IMR-90 (cell line): ENCODE results near the gene PLA2G2F. TPM values are rescaled to one million over a fixed set of nuclear protein-coding genes. Genes with fewer than 3 reads are reported as not detected.

Experiments used
- ATAC-seq: fragments of 200-7000 bp; cut with Tn5 transposase; 2 replicates; pipeline ENCODE4 v1.9.1; 2020; ENCODE audit warnings: low read depth, mild to moderate bottlenecking, moderate library complexity
- BruUV-seq: library from RNA; stranded (reverse); fragments of 400-500 nt; replicated peaks from 2 replicates; lab custom pipeline; 2021; lab: Mats Ljungman, UMichigan
- CTCF ChIA-PET: fragments of 300-600 bp; formaldehyde crosslinking; extraction: SDS; loops from one replicate; lab custom pipeline; 2021; ENCODE audit warnings: antibody characterized with exemption; lab: Yijun Ruan, JAX
- POLR2A ChIA-PET: fragments of 300-600 bp; sonication (Branson Sonifier 250); formaldehyde crosslinking; loops from one replicate; lab custom pipeline; 2022; ENCODE audit warnings: antibody characterized with exemption; ENCODE audit not compliant: unreplicated experiment; lab: Charles Lee
- DNase-seq: peaks from one replicate; pipeline ENCODE4 v3.0.0; 2013
- H2AFZ ChIP-seq: replicated peaks from 2 replicates; pipeline ENCODE3; 2013; ENCODE audit warnings: low read length, mild to moderate bottlenecking; ENCODE audit not compliant: poor library complexity
- H2AK5ac ChIP-seq: 2 replicates; pipeline ENCODE4 v1.6.1; 2013; ENCODE audit warnings: low read depth, low read length, inconsistent platforms
- H2AK9ac ChIP-seq: replicated peaks from 2 replicates; pipeline ENCODE3; 2013; ENCODE audit warnings: mild to moderate bottlenecking, low read depth, low read length, moderate library complexity; ENCODE audit not compliant: poor library complexity
- H2BK120ac ChIP-seq: 2 replicates; pipeline ENCODE4 v1.6.1; 2013; ENCODE audit warnings: low read depth, low read length, inconsistent platforms
- H2BK15ac ChIP-seq: 3 replicates; pipeline ENCODE4 v1.6.1; 2013; ENCODE audit warnings: low read depth, low read length, inconsistent platforms
- H2BK20ac ChIP-seq: 2 replicates; pipeline ENCODE4 v1.6.1; 2013; ENCODE audit warnings: low read depth, mild to moderate bottlenecking, inconsistent platforms, low read length, moderate library complexity
- H2BK5ac ChIP-seq: 2 replicates; pipeline ENCODE4 v1.6.1; 2013; ENCODE audit warnings: mild to moderate bottlenecking, low read depth, low read length, inconsistent platforms; ENCODE audit not compliant: poor library complexity, severe bottlenecking
- H3K14ac ChIP-seq: replicated peaks from 2 replicates; pipeline ENCODE4 v1.6.1; 2013; ENCODE audit warnings: low read depth, low read length, inconsistent platforms
- H3K18ac ChIP-seq: 2 replicates; pipeline ENCODE4 v1.6.1; 2013; ENCODE audit warnings: low read depth, low read length, control low read depth
- H3K23ac ChIP-seq: 2 replicates; pipeline ENCODE4 v1.6.1; 2013; ENCODE audit warnings: low read depth, low read length, inconsistent platforms
- H3K27ac ChIP-seq: 2 replicates; pipeline ENCODE4 v1.5.1; 2013; ENCODE audit warnings: mild to moderate bottlenecking, control low read depth, low read length; ENCODE audit not compliant: insufficient read depth
- H3K27me3 ChIP-seq: 2 replicates; pipeline ENCODE4 v1.6.1; 2013; ENCODE audit warnings: low read length; ENCODE audit not compliant: control insufficient read depth, insufficient read depth
- H3K36me3 ChIP-seq: 2 replicates; pipeline ENCODE4 v1.6.1; 2013; ENCODE audit warnings: low read length, mixed read lengths; ENCODE audit not compliant: control insufficient read depth, insufficient read depth
- H3K4ac ChIP-seq: 2 replicates; pipeline ENCODE4 v1.6.1; 2013; ENCODE audit warnings: low read depth, low read length, inconsistent platforms
- H3K4me1 ChIP-seq: 2 replicates; pipeline ENCODE4 v1.6.1; 2013; ENCODE audit warnings: low read length, mixed read lengths; ENCODE audit not compliant: control insufficient read depth, insufficient read depth
- H3K4me2 ChIP-seq: 2 replicates; pipeline ENCODE4 v1.6.1; 2013; ENCODE audit warnings: low read depth, mild to moderate bottlenecking, control low read depth, low read length, moderate library complexity
- H3K4me3 ChIP-seq: 2 replicates; pipeline ENCODE4 v1.5.1; 2013; ENCODE audit warnings: low read depth, mild to moderate bottlenecking, control low read depth, low read length, moderate library complexity; ENCODE audit not compliant: insufficient read depth
- H3K56ac ChIP-seq: 2 replicates; pipeline ENCODE4 v1.6.1; 2013; ENCODE audit warnings: low read length, inconsistent platforms; ENCODE audit not compliant: insufficient read depth; ENCODE audit errors: extremely low read depth
- H3K79me1 ChIP-seq, 2 experiments: 2 replicates each; pipeline ENCODE4 v1.6.1; 2013; ENCODE audit warnings: low read length in 2 of 2, inconsistent platforms in 1 of 2, low read depth in 1 of 2
- H3K9ac ChIP-seq: 2 replicates; pipeline ENCODE4 v1.6.1; 2013; ENCODE audit warnings: low read depth, low read length, control low read depth
- H3K9me1 ChIP-seq: 2 replicates; pipeline ENCODE4 v1.6.1; 2013; ENCODE audit warnings: low read length, inconsistent platforms; ENCODE audit not compliant: insufficient read depth
- H3K9me3 ChIP-seq: 2 replicates; pipeline ENCODE4 v1.6.1; 2013; ENCODE audit warnings: low read length; ENCODE audit not compliant: control insufficient read depth, insufficient read depth
- H4K20me1 ChIP-seq: 2 replicates; pipeline ENCODE4 v1.6.1; 2013; ENCODE audit warnings: low read length, inconsistent platforms; ENCODE audit not compliant: insufficient read depth
- H4K5ac ChIP-seq: 2 replicates; pipeline ENCODE4 v1.6.1; 2013; ENCODE audit warnings: mild to moderate bottlenecking, low read depth, low read length, control low read depth
- H4K8ac ChIP-seq, 2 experiments: 2 replicates each; pipeline ENCODE4 v1.6.1; 2013; ENCODE audit warnings: low read depth in 2 of 2, low read length in 2 of 2, control low read depth in 1 of 2, inconsistent platforms in 1 of 2
- H4K91ac ChIP-seq: 2 replicates; pipeline ENCODE4 v1.6.1; 2013; ENCODE audit warnings: low read depth, low read length, inconsistent platforms; ENCODE audit not compliant: insufficient read depth
- CTCF ChIP-seq: conservative IDR thresholded peaks from 2 replicates; pipeline ENCODE4 v1.5.1; 2012; ENCODE audit warnings: mild to moderate bottlenecking, low read depth, low read length, improper control_type of control experiment
- MAFK ChIP-seq: IDR thresholded peaks from 2 replicates; pipeline ENCODE4 v1.6.1; 2012; ENCODE audit warnings: low read depth, low read length, improper control_type of control experiment
- MAZ ChIP-seq: IDR thresholded peaks from 2 replicates; pipeline ENCODE4 v1.6.1; 2012; ENCODE audit warnings: low read depth, mild to moderate bottlenecking, low read length, improper control_type of control experiment, moderate library complexity, borderline replicate concordance
- POLR2A ChIP-seq: IDR thresholded peaks from 2 replicates; pipeline ENCODE4 v1.6.1; 2012; ENCODE audit warnings: mild to moderate bottlenecking, low read depth, low read length
- RFX5 ChIP-seq: IDR thresholded peaks from 2 replicates; pipeline ENCODE4 v1.8.0; 2012; ENCODE audit warnings: low read depth, mild to moderate bottlenecking, low read length, moderate library complexity
- WGBS, 2 experiments: methylation state at CpG; one replicate each; pipeline versions ENCODE4 v1.1.5 to v1.1.7; 2013; ENCODE audit warnings: missing lambda C conversion rate in 2 of 2; ENCODE audit not compliant: insufficient read length in 1 of 2; ENCODE audit errors: extremely low coverage in 2 of 2; 5-methylcytosine and 5-hydroxymethylcytosine counted together
- dilution Hi-C: fragments of 300-500 bp; cut with HindIII; formaldehyde crosslinking; loops from one replicate; pipeline ENCODE4 v1.14.3; 2018; ENCODE audit warnings: low sequenced_read_pairs; ENCODE audit not compliant: unreplicated experiment
- in situ Hi-C: fragments of 300-500 bp; cut with MboI; formaldehyde crosslinking; loops from 3 replicates; pipeline ENCODE4 v1.14.3; 2019; ENCODE audit warnings: low sequenced_read_pairs, inconsistent platforms, mixed read lengths
- intact Hi-C: fragments of 100-400 bp; cut with micrococcal nuclease; formaldehyde crosslinking; loops from 2 replicates; pipeline ENCODE4 v1.10.0; 2022
- polyA plus RNA-seq, 3 experiments: library from polyadenylated mRNA; depleted of rRNA; stranded (reverse); fragments of >200 nt; gene quantifications; 2 replicates each; pipeline ENCODE4 v1.2.3, GENCODE V29; 2012; ENCODE audit warnings: low replicate concordance in 1 of 3
- total RNA-seq: library from RNA; depleted of rRNA; stranded (reverse); fragments of >200 nt; gene quantifications from 2 replicates; pipeline ENCODE4 v1.2.3, GENCODE V29; 2012

PLA2G2F gene
- total and polyA plus RNA-seq, 2 of the 4 experiments (the other 2 are of a cell fraction): not detected

- TF ChIP-seq MAZ (no peak), POLR2A (no peak)
These were observed 47.0 kb downstream of the PLA2G2F start, which contains the start of the genes PLA2G2C and UBXN10 (continued) for GRCh38 chr1:20185834-20186782.

DNA sequence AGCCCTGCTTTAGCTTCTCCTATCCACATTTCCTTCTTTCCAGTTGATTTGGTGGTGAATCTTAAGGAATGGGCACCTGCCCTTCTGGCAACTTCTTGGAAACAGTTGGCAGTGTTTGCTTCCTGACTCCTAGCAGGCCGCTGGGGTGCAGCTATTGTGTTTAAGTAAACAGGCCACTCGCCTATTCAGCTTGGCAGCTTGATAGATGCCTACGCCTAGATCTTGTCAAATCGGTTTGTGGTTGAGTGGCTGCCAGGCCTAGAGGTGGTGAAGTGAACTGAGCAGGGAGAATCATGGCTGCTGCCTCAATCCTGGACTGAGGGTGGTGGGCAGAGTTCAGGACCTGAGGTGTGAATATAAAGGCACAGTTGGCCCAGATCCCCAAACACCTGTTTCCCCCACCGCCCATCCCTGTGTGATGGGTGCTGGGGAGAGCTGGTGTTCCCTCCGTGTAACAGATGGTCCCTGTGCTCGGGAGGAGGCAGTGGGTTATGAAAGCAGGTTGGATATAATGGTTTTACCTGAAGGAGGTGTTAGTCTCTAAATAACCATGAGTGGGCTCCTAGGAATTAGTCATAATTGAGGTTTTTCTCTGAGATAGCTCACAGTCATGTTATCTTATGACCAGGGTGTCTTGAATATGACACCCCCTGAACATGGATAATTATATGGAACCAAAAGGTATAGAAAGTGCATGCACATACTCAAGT is 48.1 kb downstream of the PLA2G2F start:
- no peak overlapping the region for H2AFZ ChIP-seq
- dilution Hi-C loops (no loop called here), intact Hi-C loops (no loop called here), in situ Hi-C loops (no loop called here)
- BruUV-seq: no TSS peak
- no peak overlapping the region for H3K4ac ChIP-seq
- no peak overlapping the region for H2BK15ac ChIP-seq
- CTCF ChIA-PET: interaction anchor here (1.1 kb wide), 1 partner anchor 9 kb away, joined by 3 read pairs; no protein-coding TSS in a partner anchor
- no peak overlapping the region for H3K56ac ChIP-seq
- no peak overlapping the region for H3K9ac ChIP-seq
- no peaks in the 10 kb centered on the region for H3K36me3 ChIP-seq
- no peak overlapping the region for H2BK120ac ChIP-seq
- H2BK20ac ChIP-seq: no peak overlapping the region
- H3K27me3 ChIP-seq: peaks cover 63% of the 10 kb centered on the region
- ATAC-seq: no peak
- no peak overlapping the region for H3K14ac ChIP-seq
- no peaks in the 10 kb centered on the region for H3K4me1 ChIP-seq
- no peak overlapping the region for H4K8ac ChIP-seq
- no peaks in the 10 kb centered on the region for H3K9me1 ChIP-seq
- TF ChIP-seq RFX5 (no peak), POLR2A (no peak), MAFK (no peak), CTCF (no peak), MAZ (no peak)
- H3K18ac ChIP-seq: no peak overlapping the region
- no peak overlapping the region for H3K23ac ChIP-seq
- no peak overlapping the region for H3K27ac ChIP-seq
- H2AK5ac ChIP-seq: no peak overlapping the region
- no peak overlapping the region for H3K4me2 ChIP-seq
- POLR2A ChIA-PET: no interaction called here
- no CpG with 5 or more reads among the region's 7 CpGs for WGBS, 2 experiments
- H2AK9ac ChIP-seq: no peak overlapping the region
- no peak for DNase-seq
- H3K79me1 ChIP-seq: no peaks in the 10 kb centered on the region
- no peak overlapping the region for H3K4me3 ChIP-seq
- H4K20me1 ChIP-seq: no peaks in the 10 kb centered on the region
- H4K91ac ChIP-seq: no peak overlapping the region
- H4K5ac ChIP-seq: no peak overlapping the region
- no peaks in the 10 kb centered on the region for H3K9me3 ChIP-seq
- H2BK5ac ChIP-seq: no peak overlapping the region
